Caki2 (cell line): ENCODE measurements around the gene ZER1. TPM values are rescaled to one million over a fixed set of nuclear protein-coding genes. Genes with fewer than 3 reads are reported as not detected.

ENCODE experiments used
- DNase-seq: peaks from one replicate; pipeline ENCODE4 v3.0.0-alpha.2; 2015; ENCODE audit warnings: low read depth
- in situ Hi-C: cut with HindIII; loops from 2 replicates; pipeline ENCODE4 v1.10.0; 2016; ENCODE audit warnings: low sequenced_read_pairs, low pct_unique_long_range_greater_than_20kb, mixed read lengths
- total RNA-seq: library from RNA; depleted of rRNA; stranded (reverse); fragments of >200 nt; shearing (Covaris generic); gene quantifications from 2 replicates; pipeline ENCODE4 v1.2.3, GENCODE V29; 2014; ENCODE audit warnings: low replicate concordance; rRNA removed

Gene ZER1
- total RNA-seq, 1 experiment from 2014 or later, result 4.7 TPM

DNA sequence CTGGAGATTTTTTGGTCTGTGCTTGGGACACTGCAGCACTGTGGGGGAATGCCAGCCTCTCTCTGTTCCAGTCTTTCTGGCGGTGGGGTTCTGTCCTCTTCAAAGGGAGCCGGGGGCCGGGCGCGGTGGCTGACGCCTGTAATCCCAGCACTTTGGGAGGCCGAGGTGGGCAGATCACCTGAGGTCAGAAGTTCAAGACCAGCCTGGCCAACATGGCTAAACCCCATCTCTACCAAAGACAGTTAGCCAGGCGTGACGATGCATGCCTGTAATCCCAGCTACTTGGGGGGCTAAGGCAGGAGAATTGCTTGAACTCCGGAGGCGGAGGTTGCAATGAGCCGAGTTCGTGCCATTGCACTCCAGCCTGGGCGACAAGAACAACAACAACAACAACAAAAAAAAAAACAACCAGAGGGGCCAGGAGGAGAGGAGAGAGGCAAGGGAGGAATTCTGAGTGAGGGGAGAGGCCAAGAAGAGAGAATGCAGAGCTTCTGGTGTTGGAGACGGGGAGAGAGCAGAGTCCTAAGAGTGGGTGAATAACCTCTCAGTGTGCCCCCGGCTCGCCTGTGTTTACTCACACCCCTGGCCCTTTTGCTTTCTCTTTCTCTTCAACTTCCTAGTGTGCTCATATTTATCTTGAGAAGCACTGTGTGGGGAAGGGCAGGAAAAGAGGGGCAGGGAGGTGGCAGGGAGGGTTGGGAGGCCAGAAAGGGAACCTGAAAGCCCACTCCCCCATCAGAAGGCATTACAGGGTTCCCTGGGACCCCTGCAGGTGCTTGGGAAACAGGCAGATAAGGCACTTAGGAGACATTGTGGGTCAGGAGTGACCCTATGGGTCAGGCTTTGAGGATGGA, 85.9 kb downstream of the ZER1 start:
- in situ Hi-C loops, result no loop called here
- DNase-seq, result no peak

DNA sequence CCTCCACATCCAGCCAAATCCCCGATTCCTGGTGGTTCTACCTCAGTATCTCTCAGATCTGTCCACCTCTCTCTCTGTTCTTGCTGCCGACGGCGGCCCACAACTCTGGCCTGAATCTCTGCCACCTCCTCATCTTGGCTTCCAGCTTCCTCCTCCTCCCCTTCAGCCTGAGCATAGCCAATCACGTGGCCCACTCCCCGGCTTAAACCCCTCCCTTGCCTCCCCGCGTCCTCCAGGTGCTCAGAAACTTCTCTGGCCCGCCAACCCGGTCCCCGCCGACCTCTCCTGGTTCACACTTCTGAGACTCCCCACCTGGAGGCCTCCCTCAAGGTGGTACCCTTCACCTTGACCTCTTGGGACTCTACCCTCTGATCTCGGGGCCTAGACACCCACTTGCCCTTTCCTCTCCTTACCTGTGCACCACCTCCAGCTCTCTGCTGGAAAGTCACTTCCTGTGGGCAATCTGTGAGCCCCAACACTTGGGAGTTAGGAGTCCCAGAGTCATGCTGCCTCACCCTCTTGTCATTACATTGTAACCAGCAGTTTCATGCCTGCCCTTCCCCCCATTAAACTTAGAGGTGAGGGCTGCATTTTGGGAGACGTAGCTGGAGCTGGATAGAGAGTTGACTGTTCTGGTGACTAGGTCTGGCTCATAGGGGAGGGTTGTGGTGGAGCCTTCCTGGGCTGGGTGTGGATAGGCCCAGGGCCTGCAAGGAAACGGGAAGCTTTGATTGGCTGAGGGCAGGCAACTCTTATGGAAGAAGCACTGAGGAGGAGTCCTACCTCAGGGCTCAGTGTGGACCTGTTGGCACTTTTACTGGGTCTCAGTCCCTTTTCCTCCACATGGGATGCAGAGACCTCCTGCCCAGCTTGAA, 87.2 kb downstream of the ZER1 start:
- in situ Hi-C loops, result no loop called here
- peak; percentile 82 for DNase-seq

DNA sequence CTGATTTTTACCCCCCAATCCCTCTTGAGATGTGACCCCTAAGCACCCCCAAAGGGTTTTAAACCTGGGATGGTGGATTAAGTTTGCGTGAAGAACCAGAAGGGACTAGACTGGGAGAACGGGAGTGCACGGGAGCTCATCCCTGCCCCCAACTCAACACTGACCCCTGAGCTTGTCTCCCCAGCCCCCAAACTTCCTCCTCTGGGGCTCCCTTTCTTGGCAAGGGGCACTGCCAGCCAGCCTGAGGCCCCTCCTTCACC, 87.7 kb downstream of the ZER1 start:
- in situ Hi-C loops, result no loop called here
- no peak for DNase-seq

DNA sequence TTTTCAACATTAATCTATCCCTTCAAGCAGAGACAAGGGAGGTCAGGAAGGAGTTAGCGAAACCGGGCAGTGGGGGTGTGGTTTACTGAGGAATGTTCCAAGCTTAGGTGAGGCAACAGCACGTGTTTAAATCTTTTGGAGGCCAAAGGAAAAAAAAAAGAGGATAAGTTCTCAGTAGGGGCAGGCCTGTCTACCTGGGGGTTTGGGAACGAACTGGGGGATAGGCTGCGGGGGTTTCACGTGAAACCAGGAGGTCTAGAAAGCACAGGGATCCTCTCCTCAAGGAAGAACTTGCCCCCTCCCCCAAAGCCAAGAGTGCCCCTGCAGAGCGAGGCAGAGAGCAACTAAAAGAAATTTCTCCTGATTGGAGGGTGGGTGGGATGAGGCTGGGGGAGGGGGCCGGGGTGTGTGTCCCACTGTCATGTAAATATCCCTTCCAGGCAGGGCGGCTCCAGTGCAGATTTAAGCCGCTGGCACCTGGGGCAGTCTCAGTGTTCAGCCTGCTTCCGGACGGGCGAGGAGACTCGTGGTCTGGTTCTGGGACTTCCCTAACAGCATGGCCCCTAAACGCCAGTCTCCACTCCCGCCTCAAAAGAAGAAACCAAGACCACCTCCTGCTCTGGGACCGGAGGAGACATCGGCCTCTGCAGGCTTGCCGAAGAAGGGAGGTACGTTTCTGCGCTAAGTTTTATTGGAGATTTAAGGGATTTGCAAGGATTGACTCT, 88.2 kb downstream of the ZER1 start:
- in situ Hi-C loops, result no loop called here
- DNase-seq, result peak; percentile 67

Other genes with a start within 250 kb of the ZER1 start
- gene SPTAN1, start 219.3 kb downstream of the ZER1 start, total RNA-seq, result 100 and 104 TPM in 2 replicates
- gene DYNC2I2, start 115.1 kb downstream of the ZER1 start, total RNA-seq, result 188 and 218 TPM in 2 replicates
- 476 and 595 TPM in 2 replicates for gene SET, start 82.7 kb downstream of the ZER1 start, total RNA-seq
- gene PKN3, start 69.4 kb downstream of the ZER1 start, total RNA-seq, result 9.3 and 10.9 TPM in 2 replicates
- gene ZDHHC12, start 47.8 kb downstream of the ZER1 start, total RNA-seq, result 57.7 and 81.5 TPM in 2 replicates
- gene TBC1D13, start 15.3 kb upstream of the ZER1 start, total RNA-seq, result 2.4 and 3.9 TPM in 2 replicates
- 15.5 and 28.4 TPM in 2 replicates for gene ENDOG, start 46.6 kb upstream of the ZER1 start, total RNA-seq
- 25.0 and 31.7 TPM in 2 replicates for gene SPOUT1, start 57.9 kb upstream of the ZER1 start, total RNA-seq
- 11.2 and 24.2 TPM in 2 replicates for gene KYAT1, start 110.0 kb upstream of the ZER1 start, total RNA-seq
- gene LRRC8A, start 110.2 kb upstream of the ZER1 start, total RNA-seq, result 16.0 and 25.9 TPM in 2 replicates
- not detected in 2 replicates for gene PHYHD1, start 149.1 kb upstream of the ZER1 start, total RNA-seq
- 25.6 and 28.3 TPM in 2 replicates for gene DOLK, start 175.7 kb upstream of the ZER1 start, total RNA-seq
- gene NUP188, start 175.8 kb upstream of the ZER1 start, total RNA-seq, result 19.6 and 22.3 TPM in 2 replicates